T47D (cell line): ENCODE measurements around the gene NAE1.
A peak's percentile ranks its signal among the peaks of the same experiment; 100 is the strongest.
"Not testable (repeated sequence)": the region's sequence is repeated elsewhere in the genome, so short reads cannot be mapped to it uniquely, and the experiment has no call there.

Experiments used
- DNase-seq, 2 experiments: peaks; one replicate each; pipeline versions ENCODE4 v3.0.0 to v3.0.0-alpha.2; 2011 to 2012; ENCODE audit warnings: low read depth in 1 of 2, low spot score in 1 of 2
- JUND ChIP-seq: IDR thresholded peaks from 2 replicates; pipeline ENCODE4 v1.6.1; 2012; ENCODE audit warnings: low read depth
- in situ Hi-C: cut with HindIII; loops from 2 replicates; pipeline ENCODE4 v1.10.0; 2016; ENCODE audit warnings: low sequenced_read_pairs, low pct_unique_long_range_greater_than_20kb

The NAE1 gene

DNA sequence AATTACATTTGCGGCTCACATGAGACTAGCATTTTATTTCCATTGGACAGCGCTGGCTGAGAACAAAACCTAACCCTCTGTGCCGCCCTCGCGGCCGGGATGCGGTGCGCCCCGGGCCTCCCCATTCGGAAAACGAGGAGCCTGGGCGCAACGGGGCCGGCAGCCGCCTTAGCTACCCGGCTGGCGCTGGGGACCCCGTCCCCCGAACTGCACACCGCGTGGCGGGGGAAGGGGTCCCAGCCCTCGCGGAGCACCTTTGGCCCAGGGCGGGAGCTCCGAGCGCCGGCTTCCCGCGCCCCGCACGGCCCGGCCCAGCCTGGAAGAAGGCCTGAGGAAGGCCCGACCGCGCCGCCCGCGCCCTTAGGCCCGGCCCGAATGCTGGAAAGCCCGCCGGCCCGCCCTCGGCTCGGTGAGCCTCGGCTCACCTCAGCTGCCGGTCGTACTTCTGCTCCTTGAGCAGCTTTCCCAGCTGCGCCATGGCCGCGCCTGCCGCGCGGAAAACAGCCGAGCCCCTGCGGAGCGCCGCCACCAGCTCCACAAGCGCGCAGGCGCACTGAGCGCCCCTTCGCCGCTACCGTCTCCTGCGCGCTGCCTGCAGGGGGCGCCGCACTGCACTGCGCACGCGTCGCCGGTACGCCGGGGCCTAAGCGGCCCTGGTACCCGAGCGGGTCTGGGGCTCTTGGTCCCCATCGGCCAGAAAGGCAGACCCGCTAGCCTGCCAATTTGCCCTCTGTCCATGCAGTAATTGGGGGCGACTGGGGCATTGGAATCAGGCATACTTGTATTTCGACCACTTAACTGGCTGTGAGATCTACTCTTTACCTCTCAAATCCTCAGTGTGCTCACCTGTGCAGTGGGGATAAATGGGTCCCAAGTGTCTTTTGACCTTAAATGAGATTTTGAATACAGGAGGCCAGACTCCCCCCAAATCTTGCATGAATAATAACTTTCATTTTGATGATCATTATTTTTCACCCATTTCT is at the start of gene NAE1:
Gene NAE1 (minus strand): TSS at position 555 of the 983 bp plus-strand sequence. CDS start 77 bp downstream, at position 478.
- in situ Hi-C loops: no loop called here
- peak; percentile 82 to 85 for DNase-seq
- no peak for TF ChIP-seq JUND

DNA sequence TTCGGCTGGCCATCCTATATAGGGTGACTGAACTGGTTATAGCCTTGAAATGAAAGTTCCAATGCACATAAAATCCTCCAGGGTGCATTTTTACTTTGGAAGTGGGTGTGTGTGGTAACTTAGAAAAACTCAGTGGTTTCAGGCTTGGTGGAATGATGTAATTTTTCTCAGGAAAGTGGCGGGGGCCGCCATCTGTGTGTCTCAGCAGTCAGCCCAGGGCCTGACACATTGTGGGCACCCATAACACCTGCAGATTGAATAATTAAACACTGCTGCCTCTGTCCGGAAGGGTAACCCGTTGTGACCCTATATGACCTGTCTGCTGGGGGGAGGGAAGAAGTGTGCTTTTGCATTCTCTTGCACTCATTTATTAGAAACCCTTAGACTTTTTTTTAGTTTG is 47.3 kb upstream of the NAE1 start:
- in situ Hi-C loops: no loop called here
- TF ChIP-seq JUND: no peak
- DNase-seq: no peak

DNA sequence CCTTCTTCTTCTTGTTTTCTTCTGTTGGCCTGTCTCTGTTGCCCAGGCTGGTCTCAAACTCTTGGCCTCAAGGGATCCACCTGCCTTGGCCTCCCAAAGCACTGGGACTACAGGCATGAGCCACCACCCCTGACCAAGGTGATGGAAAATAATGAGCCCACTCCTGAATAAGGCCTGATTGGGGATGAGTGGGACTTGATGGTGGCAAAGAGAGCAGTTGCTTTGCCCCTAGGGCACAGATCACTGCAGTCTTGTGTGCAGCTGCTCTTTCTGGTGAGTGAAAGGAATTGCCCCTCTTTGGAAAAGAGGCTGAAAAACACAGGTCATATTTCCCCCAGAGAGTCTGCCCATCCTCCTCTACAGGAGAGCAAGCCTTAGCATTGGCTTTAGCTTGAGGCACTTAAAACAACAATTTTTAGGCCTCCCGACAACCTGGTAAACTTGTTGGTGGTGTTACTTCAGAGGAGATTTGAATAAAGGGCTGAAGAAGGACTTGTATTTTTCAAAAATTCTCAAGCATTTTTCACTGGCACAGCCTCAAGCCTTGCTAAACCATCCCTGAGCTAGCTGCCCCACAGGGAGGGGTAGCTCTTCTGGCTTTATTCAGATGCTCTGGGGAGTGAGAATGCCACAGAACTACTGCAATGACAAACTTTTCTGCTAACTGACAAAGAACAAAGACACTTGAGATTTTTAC is 43.5 kb upstream of the NAE1 start:
- TF ChIP-seq JUND: no peak
- in situ Hi-C loops: no loop called here
- DNase-seq: peak in 1 of 2 experiments; percentile 82

DNA sequence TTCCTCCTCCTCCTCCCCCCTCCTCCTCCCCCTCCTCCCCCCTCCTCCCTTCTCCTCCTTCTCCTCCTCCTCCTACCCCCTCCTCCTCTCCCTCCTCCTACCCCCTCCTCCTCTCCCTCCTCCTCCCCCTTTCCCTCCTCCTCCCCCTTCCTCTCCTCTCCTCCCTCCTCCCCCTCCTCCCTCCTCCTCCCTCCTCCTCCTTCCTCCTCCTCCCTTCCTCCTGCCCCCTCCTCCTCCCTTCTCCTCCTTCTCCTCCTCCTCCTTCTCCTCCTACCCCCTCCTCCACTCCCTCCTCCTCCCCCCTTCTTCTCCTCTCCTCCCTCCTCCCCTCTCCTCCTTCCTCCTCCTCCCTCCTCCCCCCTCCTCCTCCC is 42.9 kb upstream of the NAE1 start:
- in situ Hi-C loops: no loop called here
- DNase-seq: peak in 1 of 2 experiments; percentile 81
- no peak for TF ChIP-seq JUND

DNA sequence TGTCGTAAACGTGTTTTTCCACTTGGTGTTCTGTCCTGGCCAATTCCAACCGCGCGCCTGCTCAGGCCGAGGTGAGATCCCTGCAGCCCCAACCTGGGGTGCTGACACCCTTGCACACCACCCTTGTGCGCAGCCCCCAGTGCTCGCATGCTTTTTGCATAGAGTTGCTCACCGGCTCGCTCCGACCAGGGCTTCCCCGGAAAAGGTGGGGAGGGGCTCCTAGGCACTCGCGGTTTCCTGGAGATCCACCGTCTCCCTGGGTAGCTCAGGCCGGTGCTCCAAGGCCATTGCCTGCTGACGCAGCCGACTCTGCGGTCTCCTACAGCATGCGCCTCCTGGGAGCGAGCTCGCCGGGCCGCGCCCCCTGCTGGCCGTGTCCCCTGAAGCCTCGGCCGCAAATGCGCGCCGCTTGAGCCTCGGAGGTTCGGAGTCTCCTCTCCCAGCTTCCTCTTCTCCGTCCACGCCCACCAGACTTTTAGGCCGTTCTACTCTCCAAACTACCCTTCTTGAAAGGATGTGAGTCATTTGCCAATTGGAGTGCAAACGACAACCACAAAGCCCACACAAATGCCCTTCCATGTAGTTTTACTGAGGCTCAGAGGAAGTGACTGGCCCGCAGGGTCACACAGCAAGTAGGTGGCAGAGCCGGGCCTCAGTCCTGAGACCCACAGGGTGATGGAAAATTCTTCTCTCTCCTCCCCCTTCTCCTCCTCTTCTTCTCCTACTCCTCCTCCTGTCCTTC is 42.3 kb upstream of the NAE1 start:
- DNase-seq: peak; percentile 68 to 89
- in situ Hi-C loops: no loop called here
- TF ChIP-seq JUND: no peak

DNA sequence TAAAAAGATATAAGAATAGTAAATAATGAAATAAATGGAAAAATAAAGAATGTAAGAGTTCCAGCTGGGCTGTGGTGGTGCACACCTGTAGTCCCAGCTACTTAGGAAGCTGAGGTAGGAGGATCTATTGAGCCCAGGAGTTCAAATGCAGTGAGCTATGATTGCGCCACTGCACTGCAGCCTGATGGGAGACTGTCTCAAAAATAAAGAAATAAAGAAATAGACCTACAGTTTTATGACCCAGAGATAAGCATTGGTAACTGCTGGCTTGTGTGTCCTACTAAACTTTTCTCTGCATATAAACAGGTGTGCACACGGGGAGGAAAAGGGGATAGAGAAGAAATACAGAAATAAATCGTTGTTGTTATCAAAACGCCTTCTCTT is 41.8 kb upstream of the NAE1 start:
- no peak for DNase-seq
- in situ Hi-C loops: no loop called here
- no peak for TF ChIP-seq JUND

DNA sequence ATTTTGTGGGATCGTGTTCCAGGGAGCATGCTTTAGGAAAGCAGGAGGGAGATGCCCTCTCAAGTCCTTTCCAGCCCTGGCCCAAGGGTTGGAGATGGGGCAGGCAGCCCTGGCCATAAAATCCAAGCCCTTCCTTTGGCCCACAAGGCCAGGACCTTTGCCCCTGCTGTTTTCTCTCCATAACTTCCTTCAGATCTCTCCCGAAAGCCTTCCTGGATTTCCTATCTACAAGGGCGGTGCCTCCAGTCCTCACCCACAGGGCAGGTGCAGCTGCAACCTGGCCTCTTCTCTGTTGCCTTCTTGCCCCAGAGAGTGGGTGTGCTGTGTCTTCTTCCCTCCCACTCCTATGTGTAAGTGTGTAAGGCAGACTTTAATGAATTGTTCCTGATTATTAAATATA is 41.1 kb upstream of the NAE1 start:
- in situ Hi-C loops: no loop called here
- no peak for TF ChIP-seq JUND
- DNase-seq: no peak

DNA sequence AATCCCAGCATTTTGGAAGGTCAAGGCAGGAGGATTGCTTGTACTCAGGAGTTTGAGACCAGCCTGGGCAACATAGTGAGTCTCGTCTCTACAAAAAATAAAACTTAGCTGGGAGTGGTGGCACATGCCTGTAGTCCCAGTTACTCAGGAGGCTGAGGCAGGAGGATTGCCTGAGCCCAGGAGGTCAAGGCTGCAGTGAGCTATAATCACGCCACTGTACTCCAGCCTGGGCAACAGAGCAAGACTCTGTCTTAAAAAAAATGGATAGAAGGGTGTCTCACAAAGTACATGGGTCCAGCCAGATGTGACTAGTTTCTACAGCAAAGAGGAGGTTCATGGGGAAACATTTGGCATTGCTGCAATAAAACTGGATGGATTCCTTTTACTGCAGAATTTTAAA is 40.6 kb upstream of the NAE1 start:
- in situ Hi-C loops, DNase-seq: not testable (repeated sequence)

DNA sequence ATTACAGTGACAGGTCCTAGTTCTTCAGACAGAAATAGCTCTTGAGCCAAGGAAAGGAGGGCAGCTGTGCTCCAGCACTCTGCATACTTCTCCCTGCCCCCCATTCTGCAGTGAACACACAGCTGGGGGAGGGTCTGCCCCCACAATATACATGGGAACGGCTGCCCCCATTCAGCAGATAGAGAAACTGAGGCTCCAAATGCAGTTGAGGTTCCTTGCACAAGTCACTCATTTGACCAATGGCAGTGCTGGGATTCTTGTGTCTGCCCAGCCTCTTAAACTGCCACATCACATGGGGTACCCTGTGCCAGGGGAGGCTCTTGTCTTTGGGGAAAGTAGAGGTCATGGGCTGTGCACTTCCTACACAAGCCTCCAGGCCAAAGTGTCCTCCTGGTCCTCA is 38.6 kb upstream of the NAE1 start:
- no peak for TF ChIP-seq JUND
- no peak for DNase-seq
- in situ Hi-C loops: no loop called here

DNA sequence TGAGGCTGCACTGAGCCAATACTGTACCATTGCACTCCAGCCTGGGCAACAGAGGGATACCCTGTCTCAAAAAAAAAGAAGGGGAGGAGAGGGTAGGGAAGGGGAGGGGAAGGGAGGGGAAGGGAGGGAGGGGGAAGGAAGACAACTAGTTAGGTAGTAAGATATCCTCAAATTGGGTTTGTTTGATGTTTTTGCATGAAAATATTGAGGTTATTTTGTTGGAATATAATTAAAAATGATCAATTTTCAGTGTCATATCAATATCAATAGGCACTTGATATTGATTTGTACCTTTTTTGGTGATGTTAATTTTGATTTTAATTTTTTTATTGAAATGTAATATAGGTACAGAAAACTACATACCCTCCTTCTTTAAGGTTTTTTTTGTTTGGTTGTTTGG is 32.9 kb upstream of the NAE1 start:
- in situ Hi-C loops: no loop called here
- DNase-seq: no peak
- TF ChIP-seq JUND: no peak

DNA sequence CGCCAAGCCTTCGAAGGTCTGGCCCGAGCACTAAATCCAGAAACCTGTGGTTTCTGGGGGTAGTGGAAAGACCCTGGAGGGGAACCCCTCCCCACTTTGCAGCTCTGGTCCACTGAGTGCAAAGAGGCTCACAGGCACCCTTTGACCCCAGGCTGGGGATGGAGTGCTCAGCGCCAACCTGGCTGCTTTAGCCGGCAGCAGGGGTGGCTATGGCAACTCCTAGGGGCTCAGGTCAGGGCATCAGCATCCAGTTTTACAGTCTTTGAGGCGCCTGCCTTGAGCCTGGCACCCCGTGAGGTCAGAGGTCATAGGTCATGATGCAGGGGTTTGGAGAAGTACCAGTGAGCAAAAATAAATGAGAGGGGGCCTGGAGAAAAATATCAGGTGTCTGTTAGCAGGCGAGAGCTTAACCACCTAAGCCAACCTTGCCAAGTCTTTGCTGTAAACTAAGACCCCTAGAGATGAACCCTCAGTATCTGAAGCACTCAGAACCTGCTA is 31.3 kb upstream of the NAE1 start:
- no peak for TF ChIP-seq JUND
- in situ Hi-C loops: no loop called here
- no peak for DNase-seq

DNA sequence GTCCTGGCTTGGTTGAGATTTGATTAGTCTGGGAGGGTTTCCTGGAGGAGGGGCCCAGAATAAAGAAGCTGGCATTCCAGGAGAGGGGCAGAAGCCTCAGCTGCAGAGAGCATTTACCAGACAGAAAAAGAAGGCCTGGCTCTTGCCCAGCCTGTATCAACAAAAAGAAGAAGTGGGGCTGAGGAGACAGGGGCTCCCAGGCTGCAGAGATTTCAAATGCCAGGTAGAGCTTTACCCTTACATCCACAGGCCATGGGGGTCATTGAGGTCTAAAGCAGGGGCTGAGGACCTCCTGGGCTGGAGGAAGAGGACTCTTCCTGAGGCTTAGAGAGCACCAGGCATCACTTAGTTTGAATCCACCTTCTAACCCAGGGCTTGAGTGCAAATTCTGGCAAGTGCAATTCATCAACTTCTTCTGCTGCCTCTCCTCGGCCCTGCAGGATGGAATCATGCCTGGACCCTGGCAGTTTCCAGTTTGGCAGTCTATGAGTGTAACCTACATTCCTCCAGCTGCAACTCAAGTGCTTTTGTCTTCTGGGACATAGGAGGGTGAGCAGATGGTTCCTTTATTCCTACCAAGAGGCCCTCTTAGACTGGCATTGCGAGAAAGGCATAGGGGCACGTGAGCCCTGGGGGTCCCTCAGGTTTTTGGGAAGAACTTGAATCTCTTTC is 28.8 kb upstream of the NAE1 start:
- TF ChIP-seq JUND: no peak
- in situ Hi-C loops: no loop called here
- no peak for DNase-seq
